ENCODE measurements around the gene DSCAML1.

The DSCAML1 gene

GRCh38 chr11:117604336-117604995 lies 192.6 kb downstream of the DSCAML1 start:
- no peak for DNase-seq

GRCh38 chr11:117603932-117604331 lies 193.1 kb downstream of the DSCAML1 start:
- DNase-seq = no peak

- DNase-seq = no peak
Measured at GRCh38 chr11:117601006-117601708, 195.9 kb downstream of the DSCAML1 start.

- DNase-seq = no peak
Measured at GRCh38 chr11:117600234-117600783, 196.7 kb downstream of the DSCAML1 start.

GRCh38 chr11:117597071-117597470 lies 199.9 kb downstream of the DSCAML1 start:
- peak; percentile 76 for DNase-seq

GRCh38 chr11:117595440-117595839 lies 201.6 kb downstream of the DSCAML1 start:
- no peak for DNase-seq

- DNase-seq = no peak
Measured at GRCh38 chr11:117594721-117595120, 202.3 kb downstream of the DSCAML1 start.

- no peak for DNase-seq
Measured at GRCh38 chr11:117593065-117593464, 204.0 kb downstream of the DSCAML1 start.

- no peak for DNase-seq
Measured at GRCh38 chr11:117591316-117592039, 205.5 kb downstream of the DSCAML1 start.

- DNase-seq = no peak
Measured at GRCh38 chr11:117589063-117589462, 208.0 kb downstream of the DSCAML1 start.

GRCh38 chr11:117588166-117588810 lies 208.7 kb downstream of the DSCAML1 start:
- no peak for DNase-seq

GRCh38 chr11:117587416-117587815 lies 209.6 kb downstream of the DSCAML1 start:
- DNase-seq = no peak

GRCh38 chr11:117586392-117586791 lies 210.6 kb downstream of the DSCAML1 start:
- no peak for DNase-seq

GRCh38 chr11:117585631-117586030 lies 211.4 kb downstream of the DSCAML1 start:
- DNase-seq = no peak

- DNase-seq = no peak
Measured at GRCh38 chr11:117584056-117584830, 212.8 kb downstream of the DSCAML1 start.

GRCh38 chr11:117583063-117583801 lies 213.8 kb downstream of the DSCAML1 start:
- no peak for DNase-seq

- DNase-seq = no peak
Measured at GRCh38 chr11:117582433-117582832, 214.6 kb downstream of the DSCAML1 start.

- no peak for DNase-seq
Measured at GRCh38 chr11:117580866-117581265, 216.2 kb downstream of the DSCAML1 start.

- DNase-seq = peak; percentile 22
Measured at GRCh38 chr11:117579161-117579560, 217.9 kb downstream of the DSCAML1 start.

- DNase-seq = no peak
Measured at GRCh38 chr11:117575856-117576255, 221.2 kb downstream of the DSCAML1 start.

- no peak for DNase-seq
Measured at GRCh38 chr11:117574551-117574950, 222.5 kb downstream of the DSCAML1 start.

GRCh38 chr11:117573326-117573725 lies 223.7 kb downstream of the DSCAML1 start:
- DNase-seq = no peak
